WTC11 (cell line): Measurements from ENCODE around the gene TMX4. TPM values are rescaled to one million over a fixed set of nuclear protein-coding genes. Genes with fewer than 3 reads are reported as not detected.

ENCODE experiments used
- ATAC-seq: fragments of 200-7000 bp; cut with Tn5 transposase; 2 replicates; pipeline ENCODE4 v1.10.0; 2021; ENCODE audit warnings: mild to moderate bottlenecking, moderate library complexity
- CTCF ChIA-PET: fragments of 300-600 bp; sonication (Branson Sonifier 250); formaldehyde crosslinking; loops from one replicate; lab custom pipeline; 2021; ENCODE audit warnings: antibody characterized with exemption; lab: Charles Lee
- POLR2A ChIA-PET: fragments of 350-600 bp; sonication (Branson Sonifier 250); formaldehyde crosslinking; loops from one replicate; lab custom pipeline; 2021; ENCODE audit warnings: antibody characterized with exemption; lab: Charles Lee
- DNase-seq: peaks from one replicate; pipeline ENCODE4 v3.0.0; 2021; ENCODE audit warnings: low spot score
- H3K27ac Mint-ChIP-seq: 2 replicates; pipeline ENCODE4 v1.8.0; 2021; ENCODE audit warnings: mixed read lengths
- H3K27me3 Mint-ChIP-seq: 2 replicates; pipeline ENCODE4 v1.8.0; 2021; ENCODE audit warnings: low read depth, mild to moderate bottlenecking, moderate library complexity, mixed read lengths
- H3K36me3 Mint-ChIP-seq: 2 replicates; pipeline ENCODE4 v1.8.0; 2021; ENCODE audit warnings: mixed read lengths
- H3K4me1 Mint-ChIP-seq: 2 replicates; pipeline ENCODE4 v1.8.0; 2022; ENCODE audit warnings: mixed read lengths
- H3K4me3 Mint-ChIP-seq: 2 replicates; pipeline ENCODE4 v1.8.0; 2021; ENCODE audit warnings: mild to moderate bottlenecking, moderate library complexity, mixed read lengths
- H3K9me3 Mint-ChIP-seq: 2 replicates; pipeline ENCODE4 v1.8.0; 2021; ENCODE audit warnings: mixed read lengths
- CREB1 ChIP-seq: sonication (generic); formaldehyde crosslinking; IDR thresholded peaks from 2 replicates; pipeline ENCODE4 v1.8.0; 2023; ENCODE audit warnings: mild to moderate bottlenecking, missing genetic modification reagents
- IRF2 ChIP-seq: sonication (generic); formaldehyde crosslinking; IDR thresholded peaks from 2 replicates; pipeline ENCODE4 v1.8.0; 2022; ENCODE audit warnings: low read depth, missing genetic modification reagents, borderline replicate concordance
- JAZF1 ChIP-seq: fragments of 250-450 bp; sonication (Bioruptor Pico); IDR thresholded peaks from 2 replicates; pipeline ENCODE4 v1.9.0; 2021; ENCODE audit warnings: moderate library complexity, mild to moderate bottlenecking, inconsistent platforms
- NFE2L1 ChIP-seq: sonication (generic); formaldehyde crosslinking; IDR thresholded peaks from 2 replicates; pipeline ENCODE4 v1.8.1; 2023; ENCODE audit warnings: missing genetic modification reagents
- NR2C2 ChIP-seq: sonication (generic); formaldehyde crosslinking; IDR thresholded peaks from 2 replicates; pipeline ENCODE4 v1.8.0; 2022; ENCODE audit warnings: mild to moderate bottlenecking, missing genetic modification reagents
- SMAD4 ChIP-seq: sonication (generic); formaldehyde crosslinking; IDR thresholded peaks from 2 replicates; pipeline ENCODE4 v1.8.0; 2022; ENCODE audit warnings: mild to moderate bottlenecking, missing genetic modification reagents
- TCF7 ChIP-seq: sonication (generic); formaldehyde crosslinking; IDR thresholded peaks from 2 replicates; pipeline ENCODE4 v1.8.0; 2022; ENCODE audit warnings: mild to moderate bottlenecking, low read depth, missing genetic modification reagents, moderate library complexity
- TEAD1 ChIP-seq: sonication (generic); formaldehyde crosslinking; IDR thresholded peaks from 2 replicates; pipeline ENCODE4 v1.8.0; 2022; ENCODE audit warnings: mild to moderate bottlenecking, missing genetic modification reagents
- TP53 ChIP-seq: sonication (generic); formaldehyde crosslinking; IDR thresholded peaks from 2 replicates; pipeline ENCODE4 v1.8.1; 2023; ENCODE audit warnings: mild to moderate bottlenecking, missing genetic modification reagents
- ZNF138 ChIP-seq: sonication (generic); formaldehyde crosslinking; conservative IDR thresholded peaks from 2 replicates; pipeline ENCODE4 v1.8.1; 2022; ENCODE audit warnings: mild to moderate bottlenecking, moderate library complexity, missing genetic modification reagents
- ZNF232 ChIP-seq: sonication (generic); formaldehyde crosslinking; IDR thresholded peaks from 2 replicates; pipeline ENCODE4 v1.8.0; 2022; ENCODE audit warnings: mild to moderate bottlenecking, missing genetic modification reagents
- ZNF396 ChIP-seq: fragments of 250-450 bp; sonication (Bioruptor Pico); IDR thresholded peaks from 2 replicates; pipeline ENCODE4 v1.8.0; 2021; ENCODE audit warnings: mild to moderate bottlenecking, moderate library complexity, borderline replicate concordance
- total RNA-seq: library from RNA; stranded (reverse); gene quantifications from 3 replicates; pipeline ENCODE4 v1.2.3, GENCODE V29; 2021
- TF ChIP-seq, protein P1 (sequence below): sonication (generic); formaldehyde crosslinking; IDR thresholded peaks from 2 replicates; pipeline ENCODE4 v1.8.0; 2022; ENCODE audit warnings: mild to moderate bottlenecking, missing genetic modification reagents
- TF ChIP-seq, protein P2 (sequence below): sonication (generic); formaldehyde crosslinking; IDR thresholded peaks from 2 replicates; pipeline ENCODE4 v1.8.1; 2022; ENCODE audit warnings: low read depth, mild to moderate bottlenecking, moderate library complexity, missing genetic modification reagents, borderline replicate concordance
- TF ChIP-seq, protein P3 (sequence below): sonication (generic); formaldehyde crosslinking; IDR thresholded peaks from 2 replicates; pipeline ENCODE4 v1.8.1; 2023; ENCODE audit warnings: mild to moderate bottlenecking, missing genetic modification reagents
- TF ChIP-seq, protein P4 (sequence below): sonication (generic); formaldehyde crosslinking; IDR thresholded peaks from 2 replicates; pipeline ENCODE4 v1.8.1; 2022; ENCODE audit warnings: missing genetic modification reagents, borderline replicate concordance
- TF ChIP-seq, protein P5 (sequence below): fragments of 250-450 bp; sonication (Bioruptor Pico); IDR thresholded peaks from 2 replicates; pipeline ENCODE4 v1.8.0; 2021; ENCODE audit warnings: mild to moderate bottlenecking
- TF ChIP-seq, protein P6 (sequence below): fragments of 250-450 bp; sonication (Bioruptor Pico); IDR thresholded peaks from 2 replicates; pipeline ENCODE4 v1.9.0; 2021; ENCODE audit warnings: mild to moderate bottlenecking
- TF ChIP-seq, protein P7 (sequence below): sonication (generic); formaldehyde crosslinking; IDR thresholded peaks from 2 replicates; pipeline ENCODE4 v1.8.0; 2022; ENCODE audit warnings: mild to moderate bottlenecking, missing genetic modification reagents
- TF ChIP-seq, protein P8 (sequence below): fragments of 250-450 bp; sonication (Bioruptor Pico); IDR thresholded peaks from 2 replicates; pipeline ENCODE4 v1.9.0; 2021; ENCODE audit warnings: moderate library complexity, mild to moderate bottlenecking, inconsistent platforms, borderline replicate concordance
- TF ChIP-seq, protein P9 (sequence below): sonication (generic); formaldehyde crosslinking; IDR thresholded peaks from 2 replicates; pipeline ENCODE4 v1.8.1; 2023; ENCODE audit warnings: mild to moderate bottlenecking, moderate library complexity, missing genetic modification reagents

Gene TMX4
- total RNA-seq, 1 experiment from 2014 or later = 9.8 TPM

DNA sequence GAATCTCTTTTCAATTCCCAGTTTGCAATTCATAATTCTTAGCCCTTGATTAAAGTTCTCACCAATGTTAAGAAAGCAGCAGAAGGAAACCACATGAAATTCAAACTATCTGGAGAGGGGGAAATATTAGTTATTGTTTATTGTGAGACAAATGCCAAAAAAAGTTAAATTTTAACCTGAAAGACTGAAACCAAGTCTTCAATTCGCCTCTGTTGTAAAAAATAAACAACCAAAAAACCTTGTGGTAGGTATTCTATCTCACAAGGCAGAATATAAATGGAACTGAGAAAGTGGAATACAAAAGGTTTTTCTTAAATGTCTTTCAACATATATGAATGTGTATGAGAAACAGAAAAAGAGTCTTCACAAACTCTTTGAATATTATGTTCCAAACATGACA is 24.8 kb downstream of the TMX4 start (continued):
- TF ChIP-seq, protein P1, sequence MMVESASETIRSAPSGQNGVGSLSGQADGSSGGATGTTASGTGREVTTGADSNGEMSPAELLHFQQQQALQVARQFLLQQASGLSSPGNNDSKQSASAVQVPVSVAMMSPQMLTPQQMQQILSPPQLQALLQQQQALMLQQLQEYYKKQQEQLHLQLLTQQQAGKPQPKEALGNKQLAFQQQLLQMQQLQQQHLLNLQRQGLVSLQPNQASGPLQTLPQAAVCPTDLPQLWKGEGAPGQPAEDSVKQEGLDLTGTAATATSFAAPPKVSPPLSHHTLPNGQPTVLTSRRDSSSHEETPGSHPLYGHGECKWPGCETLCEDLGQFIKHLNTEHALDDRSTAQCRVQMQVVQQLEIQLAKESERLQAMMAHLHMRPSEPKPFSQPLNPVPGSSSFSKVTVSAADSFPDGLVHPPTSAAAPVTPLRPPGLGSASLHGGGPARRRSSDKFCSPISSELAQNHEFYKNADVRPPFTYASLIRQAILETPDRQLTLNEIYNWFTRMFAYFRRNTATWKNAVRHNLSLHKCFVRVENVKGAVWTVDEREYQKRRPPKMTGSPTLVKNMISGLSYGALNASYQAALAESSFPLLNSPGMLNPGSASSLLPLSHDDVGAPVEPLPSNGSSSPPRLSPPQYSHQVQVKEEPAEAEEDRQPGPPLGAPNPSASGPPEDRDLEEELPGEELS = no peak
- TF ChIP-seq NFE2L1 (CRISPR knock-in tag) (no peak), ZNF138 (CRISPR knock-in tag) (no peak), TEAD1 (CRISPR knock-in tag) (no peak)
- TF ChIP-seq, protein P2, sequence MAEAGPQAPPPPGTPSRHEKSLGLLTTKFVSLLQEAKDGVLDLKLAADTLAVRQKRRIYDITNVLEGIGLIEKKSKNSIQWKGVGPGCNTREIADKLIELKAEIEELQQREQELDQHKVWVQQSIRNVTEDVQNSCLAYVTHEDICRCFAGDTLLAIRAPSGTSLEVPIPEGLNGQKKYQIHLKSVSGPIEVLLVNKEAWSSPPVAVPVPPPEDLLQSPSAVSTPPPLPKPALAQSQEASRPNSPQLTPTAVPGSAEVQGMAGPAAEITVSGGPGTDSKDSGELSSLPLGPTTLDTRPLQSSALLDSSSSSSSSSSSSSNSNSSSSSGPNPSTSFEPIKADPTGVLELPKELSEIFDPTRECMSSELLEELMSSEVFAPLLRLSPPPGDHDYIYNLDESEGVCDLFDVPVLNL = no peak
- TF ChIP-seq, protein P3, sequence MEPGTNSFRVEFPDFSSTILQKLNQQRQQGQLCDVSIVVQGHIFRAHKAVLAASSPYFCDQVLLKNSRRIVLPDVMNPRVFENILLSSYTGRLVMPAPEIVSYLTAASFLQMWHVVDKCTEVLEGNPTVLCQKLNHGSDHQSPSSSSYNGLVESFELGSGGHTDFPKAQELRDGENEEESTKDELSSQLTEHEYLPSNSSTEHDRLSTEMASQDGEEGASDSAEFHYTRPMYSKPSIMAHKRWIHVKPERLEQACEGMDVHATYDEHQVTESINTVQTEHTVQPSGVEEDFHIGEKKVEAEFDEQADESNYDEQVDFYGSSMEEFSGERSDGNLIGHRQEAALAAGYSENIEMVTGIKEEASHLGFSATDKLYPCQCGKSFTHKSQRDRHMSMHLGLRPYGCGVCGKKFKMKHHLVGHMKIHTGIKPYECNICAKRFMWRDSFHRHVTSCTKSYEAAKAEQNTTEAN (CRISPR knock-in tag) = no peak
- TF ChIP-seq, protein P4, sequence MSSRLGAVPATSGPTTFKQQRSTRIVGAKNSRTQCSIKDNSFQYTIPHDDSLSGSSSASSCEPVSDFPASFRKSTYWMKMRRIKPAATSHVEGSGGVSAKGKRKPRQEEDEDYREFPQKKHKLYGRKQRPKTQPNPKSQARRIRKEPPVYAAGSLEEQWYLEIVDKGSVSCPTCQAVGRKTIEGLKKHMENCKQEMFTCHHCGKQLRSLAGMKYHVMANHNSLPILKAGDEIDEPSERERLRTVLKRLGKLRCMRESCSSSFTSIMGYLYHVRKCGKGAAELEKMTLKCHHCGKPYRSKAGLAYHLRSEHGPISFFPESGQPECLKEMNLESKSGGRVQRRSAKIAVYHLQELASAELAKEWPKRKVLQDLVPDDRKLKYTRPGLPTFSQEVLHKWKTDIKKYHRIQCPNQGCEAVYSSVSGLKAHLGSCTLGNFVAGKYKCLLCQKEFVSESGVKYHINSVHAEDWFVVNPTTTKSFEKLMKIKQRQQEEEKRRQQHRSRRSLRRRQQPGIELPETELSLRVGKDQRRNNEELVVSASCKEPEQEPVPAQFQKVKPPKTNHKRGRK (CRISPR knock-in tag) = no peak
- TF ChIP-seq, all 79 proteins: peak for 0

DNA sequence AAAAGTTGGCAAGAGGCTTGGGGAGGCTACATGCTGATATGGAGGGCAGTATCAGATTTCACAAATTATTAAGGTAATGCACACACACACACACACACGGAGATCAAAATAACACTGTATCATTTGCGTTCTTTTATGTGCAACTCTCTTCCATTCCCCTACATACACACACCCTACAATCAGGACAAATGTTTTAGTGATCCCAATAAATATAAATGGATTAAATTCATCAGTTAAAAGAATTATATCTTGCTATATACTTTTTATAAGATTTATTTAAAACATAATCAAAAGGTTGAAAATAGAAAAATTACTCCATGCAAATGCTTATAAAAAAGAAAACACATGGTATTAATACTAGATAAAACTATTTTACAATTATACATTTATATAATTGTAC is 25.9 kb downstream of the TMX4 start:
- no peak for DNase-seq
- H3K36me3 Mint-ChIP-seq = peaks cover 12% of the 10 kb centered on the region
- TF ChIP-seq, protein P5, sequence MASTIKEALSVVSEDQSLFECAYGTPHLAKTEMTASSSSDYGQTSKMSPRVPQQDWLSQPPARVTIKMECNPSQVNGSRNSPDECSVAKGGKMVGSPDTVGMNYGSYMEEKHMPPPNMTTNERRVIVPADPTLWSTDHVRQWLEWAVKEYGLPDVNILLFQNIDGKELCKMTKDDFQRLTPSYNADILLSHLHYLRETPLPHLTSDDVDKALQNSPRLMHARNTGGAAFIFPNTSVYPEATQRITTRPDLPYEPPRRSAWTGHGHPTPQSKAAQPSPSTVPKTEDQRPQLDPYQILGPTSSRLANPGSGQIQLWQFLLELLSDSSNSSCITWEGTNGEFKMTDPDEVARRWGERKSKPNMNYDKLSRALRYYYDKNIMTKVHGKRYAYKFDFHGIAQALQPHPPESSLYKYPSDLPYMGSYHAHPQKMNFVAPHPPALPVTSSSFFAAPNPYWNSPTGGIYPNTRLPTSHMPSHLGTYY (CRISPR knock-in tag) = no peak
- TF ChIP-seq IRF2 = no peak
- no peak for TF ChIP-seq JAZF1
- TF ChIP-seq NR2C2 (CRISPR knock-in tag) = no peak
- TF ChIP-seq, protein P6, sequence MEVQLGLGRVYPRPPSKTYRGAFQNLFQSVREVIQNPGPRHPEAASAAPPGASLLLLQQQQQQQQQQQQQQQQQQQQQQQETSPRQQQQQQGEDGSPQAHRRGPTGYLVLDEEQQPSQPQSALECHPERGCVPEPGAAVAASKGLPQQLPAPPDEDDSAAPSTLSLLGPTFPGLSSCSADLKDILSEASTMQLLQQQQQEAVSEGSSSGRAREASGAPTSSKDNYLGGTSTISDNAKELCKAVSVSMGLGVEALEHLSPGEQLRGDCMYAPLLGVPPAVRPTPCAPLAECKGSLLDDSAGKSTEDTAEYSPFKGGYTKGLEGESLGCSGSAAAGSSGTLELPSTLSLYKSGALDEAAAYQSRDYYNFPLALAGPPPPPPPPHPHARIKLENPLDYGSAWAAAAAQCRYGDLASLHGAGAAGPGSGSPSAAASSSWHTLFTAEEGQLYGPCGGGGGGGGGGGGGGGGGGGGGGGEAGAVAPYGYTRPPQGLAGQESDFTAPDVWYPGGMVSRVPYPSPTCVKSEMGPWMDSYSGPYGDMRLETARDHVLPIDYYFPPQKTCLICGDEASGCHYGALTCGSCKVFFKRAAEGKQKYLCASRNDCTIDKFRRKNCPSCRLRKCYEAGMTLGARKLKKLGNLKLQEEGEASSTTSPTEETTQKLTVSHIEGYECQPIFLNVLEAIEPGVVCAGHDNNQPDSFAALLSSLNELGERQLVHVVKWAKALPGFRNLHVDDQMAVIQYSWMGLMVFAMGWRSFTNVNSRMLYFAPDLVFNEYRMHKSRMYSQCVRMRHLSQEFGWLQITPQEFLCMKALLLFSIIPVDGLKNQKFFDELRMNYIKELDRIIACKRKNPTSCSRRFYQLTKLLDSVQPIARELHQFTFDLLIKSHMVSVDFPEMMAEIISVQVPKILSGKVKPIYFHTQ (CRISPR knock-in tag) = no peak
- TF ChIP-seq ZNF138 (CRISPR knock-in tag) = no peak
- TF ChIP-seq ZNF396 (CRISPR knock-in tag) = no peak
- no peak for TF ChIP-seq SMAD4 (CRISPR knock-in tag)
- H3K4me3 Mint-ChIP-seq = no peak overlapping the region
- ATAC-seq = no peak
- ChIA-PET CTCF (no interaction called here), POLR2A (no interaction called here)
- no peaks in the 10 kb centered on the region for H3K27me3 Mint-ChIP-seq
- H3K9me3 Mint-ChIP-seq = peaks cover 14% of the 10 kb centered on the region
- no peak overlapping the region for H3K27ac Mint-ChIP-seq
- no peaks in the 10 kb centered on the region for H3K4me1 Mint-ChIP-seq

DNA sequence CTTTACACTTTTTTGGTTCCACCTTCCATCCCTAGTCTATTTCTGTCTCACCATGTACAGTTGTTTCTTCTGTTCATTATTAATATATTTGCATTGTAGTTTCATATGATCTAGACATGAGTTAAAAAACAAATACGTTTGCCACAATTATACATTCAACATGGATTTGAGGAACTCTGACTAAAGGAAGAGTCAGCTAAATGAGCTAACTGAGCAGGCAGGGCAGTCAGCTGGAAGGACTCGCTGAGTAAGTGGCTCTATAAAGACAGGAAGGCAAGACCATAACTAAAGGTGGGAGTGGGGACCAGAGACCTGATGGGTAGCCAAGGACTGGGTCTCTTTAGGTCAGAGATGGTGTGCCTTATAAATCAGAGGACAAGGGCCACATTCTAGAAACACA is 26.3 kb downstream of the TMX4 start:
- ATAC-seq (no peak), DNase-seq (no peak)
- H3K27ac Mint-ChIP-seq = no peak overlapping the region
- peaks cover 14% of the 10 kb centered on the region for H3K9me3 Mint-ChIP-seq
- ChIA-PET CTCF (no interaction called here), POLR2A (no interaction called here)
- no peaks in the 10 kb centered on the region for H3K4me1 Mint-ChIP-seq
- H3K4me3 Mint-ChIP-seq = no peak overlapping the region
- no peaks in the 10 kb centered on the region for H3K27me3 Mint-ChIP-seq
- peaks cover 12% of the 10 kb centered on the region for H3K36me3 Mint-ChIP-seq
- TF ChIP-seq, protein P7, sequence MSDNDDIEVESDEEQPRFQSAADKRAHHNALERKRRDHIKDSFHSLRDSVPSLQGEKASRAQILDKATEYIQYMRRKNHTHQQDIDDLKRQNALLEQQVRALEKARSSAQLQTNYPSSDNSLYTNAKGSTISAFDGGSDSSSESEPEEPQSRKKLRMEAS (CRISPR knock-in tag) = no peak
- TF ChIP-seq ZNF232 (CRISPR knock-in tag) (no peak), CREB1 (CRISPR knock-in tag) (no peak), TCF7 (CRISPR knock-in tag) (no peak), TP53 (CRISPR knock-in tag) (no peak)
- TF ChIP-seq, protein P8, sequence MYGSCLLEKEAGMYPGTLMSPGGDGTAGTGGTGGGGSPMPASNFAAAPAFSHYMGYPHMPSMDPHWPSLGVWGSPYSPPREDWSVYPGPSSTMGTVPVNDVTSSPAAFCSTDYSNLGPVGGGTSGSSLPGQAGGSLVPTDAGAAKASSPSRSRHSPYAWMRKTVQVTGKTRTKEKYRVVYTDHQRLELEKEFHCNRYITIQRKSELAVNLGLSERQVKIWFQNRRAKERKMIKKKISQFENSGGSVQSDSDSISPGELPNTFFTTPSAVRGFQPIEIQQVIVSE (CRISPR knock-in tag) = no peak
- TF ChIP-seq, protein P9, sequence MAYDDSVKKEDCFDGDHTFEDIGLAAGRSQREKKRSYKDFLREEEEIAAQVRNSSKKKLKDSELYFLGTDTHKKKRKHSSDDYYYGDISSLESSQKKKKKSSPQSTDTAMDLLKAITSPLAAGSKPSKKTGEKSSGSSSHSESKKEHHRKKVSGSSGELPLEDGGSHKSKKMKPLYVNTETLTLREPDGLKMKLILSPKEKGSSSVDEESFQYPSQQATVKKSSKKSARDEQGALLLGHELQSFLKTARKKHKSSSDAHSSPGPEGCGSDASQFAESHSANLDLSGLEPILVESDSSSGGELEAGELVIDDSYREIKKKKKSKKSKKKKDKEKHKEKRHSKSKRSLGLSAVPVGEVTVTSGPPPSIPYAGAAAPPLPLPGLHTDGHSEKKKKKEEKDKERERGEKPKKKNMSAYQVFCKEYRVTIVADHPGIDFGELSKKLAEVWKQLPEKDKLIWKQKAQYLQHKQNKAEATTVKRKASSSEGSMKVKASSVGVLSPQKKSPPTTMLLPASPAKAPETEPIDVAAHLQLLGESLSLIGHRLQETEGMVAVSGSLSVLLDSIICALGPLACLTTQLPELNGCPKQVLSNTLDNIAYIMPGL (CRISPR knock-in tag) = no peak
